NCI-H748 (cell line): ENCODE measurements around the gene SLC30A10.
"Not testable (repeated sequence)": the region's sequence is repeated elsewhere in the genome, so short reads cannot be mapped to it uniquely, and the experiment has no call there.

Experiments used
- DNase-seq: peaks from one replicate; lab custom pipeline; 2025; ENCODE audit not compliant: unreplicated experiment; lab: John Stamatoyannopoulos, UW

Gene SLC30A10

GRCh38 chr1:219928791-219929118 lies 398 bp upstream of the SLC30A10 start:
- DNase-seq: no peak

- DNase-seq: no peak
Observed at GRCh38 chr1:219927298-219927955, 930 bp downstream of the SLC30A10 start.

- no peak for DNase-seq
Observed at GRCh38 chr1:219926363-219926998, 1.9 kb downstream of the SLC30A10 start.

- no peak for DNase-seq
Observed at GRCh38 chr1:219924342-219924741, 4.0 kb downstream of the SLC30A10 start.

- DNase-seq: no peak
Observed at GRCh38 chr1:219917851-219918466, 10.4 kb downstream of the SLC30A10 start.

GRCh38 chr1:219917281-219917680 lies 11.1 kb downstream of the SLC30A10 start:
- DNase-seq: no peak

GRCh38 chr1:219916257-219916656 lies 12.1 kb downstream of the SLC30A10 start:
- DNase-seq: no peak

- no peak for DNase-seq
Observed at GRCh38 chr1:219913005-219913770, 15.2 kb downstream of the SLC30A10 start.

- DNase-seq: no peak
Observed at GRCh38 chr1:219910716-219911115, 17.6 kb downstream of the SLC30A10 start.

GRCh38 chr1:219909476-219909875 lies 18.9 kb downstream of the SLC30A10 start:
- DNase-seq: no peak

- no peak for DNase-seq
Observed at GRCh38 chr1:219908170-219908569, 20.2 kb downstream of the SLC30A10 start.

- no peak for DNase-seq
Observed at GRCh38 chr1:219907772-219908070, 20.6 kb downstream of the SLC30A10 start.

- DNase-seq: no peak
Observed at GRCh38 chr1:219906924-219907771, 21.2 kb downstream of the SLC30A10 start.

- not testable (repeated sequence) for DNase-seq
Observed at GRCh38 chr1:219906565-219906923, 21.8 kb downstream of the SLC30A10 start.

- DNase-seq: no peak
Observed at GRCh38 chr1:219905524-219905923, 22.8 kb downstream of the SLC30A10 start.

GRCh38 chr1:219904934-219905333 lies 23.4 kb downstream of the SLC30A10 start:
- DNase-seq: no peak

GRCh38 chr1:219903353-219903871 lies 24.9 kb downstream of the SLC30A10 start:
- no peak for DNase-seq

- DNase-seq: no peak
Observed at GRCh38 chr1:219902951-219903350, 25.4 kb downstream of the SLC30A10 start.

GRCh38 chr1:219900882-219901281 lies 27.5 kb downstream of the SLC30A10 start:
- DNase-seq: no peak

GRCh38 chr1:219900201-219900600 lies 28.2 kb downstream of the SLC30A10 start:
- no peak for DNase-seq

- DNase-seq: no peak
Observed at GRCh38 chr1:219898375-219898774, 30.0 kb downstream of the SLC30A10 start.
